HepG2 (cell line): ENCODE measurements around the gene PPP1CB. TPM values are rescaled to one million over a fixed set of nuclear protein-coding genes. Genes with fewer than 3 reads are reported as not detected.

Experiments used
- HHEX ChIP-seq: IDR thresholded peaks from 2 replicates; pipeline ENCODE4 v1.6.1; 2016; ENCODE audit warnings: control low read depth
- HNRNPH1 ChIP-seq: fragments of 200-400 bp; formaldehyde crosslinking; optimal IDR thresholded peaks from 2 replicates; pipeline ENCODE3; 2017; ENCODE audit warnings: mild to moderate bottlenecking, low read depth, low read length
- ZNF180 ChIP-seq: sonication (generic); formaldehyde crosslinking; IDR thresholded peaks from 2 replicates; pipeline ENCODE4 v1.4.0; 2020; ENCODE audit warnings: low read depth, missing genetic modification reagents, borderline replicate concordance
- ZNF432 ChIP-seq: sonication (generic); formaldehyde crosslinking; IDR thresholded peaks from 2 replicates; pipeline ENCODE4 v1.5.0; 2020; ENCODE audit warnings: missing genetic modification reagents, mild to moderate bottlenecking, borderline replicate concordance
- ZNF446 ChIP-seq: sonication (generic); formaldehyde crosslinking; IDR thresholded peaks from 2 replicates; pipeline ENCODE4 v1.5.0; 2020; ENCODE audit warnings: mild to moderate bottlenecking, missing genetic modification reagents
- polyA plus RNA-seq, 8 experiments: library from polyadenylated mRNA; depleted of rRNA in 3 of 8; stranded (reverse) in 7 of 8; unstranded in 1 of 8; fragments of >200 nt; fragmentation: Illumina TruSeq in 4 of 8; extraction: Trizol in 4 of 8; gene quantifications; 2 replicates each; pipeline versions ENCODE4 v1.2.1 to v1.2.3, GENCODE V29; 2011 to 2016; ENCODE audit warnings: low read depth in 4 of 8, missing spikeins in 1 of 8, mixed read lengths in 1 of 8; ENCODE audit not compliant: insufficient read depth in 1 of 8
- total RNA-seq, 5 experiments: library from RNA; depleted of rRNA; stranded (reverse); fragments of >200 nt; fragmentation: Illumina TruSeq; extraction: Trizol; gene quantifications; 2 replicates each; pipeline ENCODE4 v1.2.3, GENCODE V29; 2016; ENCODE audit warnings: low read depth in 1 of 5
- TF ChIP-seq, protein P1 (sequence below): sonication (generic); formaldehyde crosslinking; IDR thresholded peaks from 2 replicates; pipeline ENCODE4 v1.5.0; 2020; ENCODE audit warnings: mild to moderate bottlenecking, missing genetic modification reagents, borderline replicate concordance

The PPP1CB gene
- total and polyA plus RNA-seq, 2 of the 13 experiments (the other 11 are each of a cell fraction or from before 2014, with no cell fraction given) = 46.9 to 109 TPM

GRCh38 chr2:28707592-28707991, 44.0 kb upstream of the PPP1CB start (continued):
- TF ChIP-seq, protein P1, sequence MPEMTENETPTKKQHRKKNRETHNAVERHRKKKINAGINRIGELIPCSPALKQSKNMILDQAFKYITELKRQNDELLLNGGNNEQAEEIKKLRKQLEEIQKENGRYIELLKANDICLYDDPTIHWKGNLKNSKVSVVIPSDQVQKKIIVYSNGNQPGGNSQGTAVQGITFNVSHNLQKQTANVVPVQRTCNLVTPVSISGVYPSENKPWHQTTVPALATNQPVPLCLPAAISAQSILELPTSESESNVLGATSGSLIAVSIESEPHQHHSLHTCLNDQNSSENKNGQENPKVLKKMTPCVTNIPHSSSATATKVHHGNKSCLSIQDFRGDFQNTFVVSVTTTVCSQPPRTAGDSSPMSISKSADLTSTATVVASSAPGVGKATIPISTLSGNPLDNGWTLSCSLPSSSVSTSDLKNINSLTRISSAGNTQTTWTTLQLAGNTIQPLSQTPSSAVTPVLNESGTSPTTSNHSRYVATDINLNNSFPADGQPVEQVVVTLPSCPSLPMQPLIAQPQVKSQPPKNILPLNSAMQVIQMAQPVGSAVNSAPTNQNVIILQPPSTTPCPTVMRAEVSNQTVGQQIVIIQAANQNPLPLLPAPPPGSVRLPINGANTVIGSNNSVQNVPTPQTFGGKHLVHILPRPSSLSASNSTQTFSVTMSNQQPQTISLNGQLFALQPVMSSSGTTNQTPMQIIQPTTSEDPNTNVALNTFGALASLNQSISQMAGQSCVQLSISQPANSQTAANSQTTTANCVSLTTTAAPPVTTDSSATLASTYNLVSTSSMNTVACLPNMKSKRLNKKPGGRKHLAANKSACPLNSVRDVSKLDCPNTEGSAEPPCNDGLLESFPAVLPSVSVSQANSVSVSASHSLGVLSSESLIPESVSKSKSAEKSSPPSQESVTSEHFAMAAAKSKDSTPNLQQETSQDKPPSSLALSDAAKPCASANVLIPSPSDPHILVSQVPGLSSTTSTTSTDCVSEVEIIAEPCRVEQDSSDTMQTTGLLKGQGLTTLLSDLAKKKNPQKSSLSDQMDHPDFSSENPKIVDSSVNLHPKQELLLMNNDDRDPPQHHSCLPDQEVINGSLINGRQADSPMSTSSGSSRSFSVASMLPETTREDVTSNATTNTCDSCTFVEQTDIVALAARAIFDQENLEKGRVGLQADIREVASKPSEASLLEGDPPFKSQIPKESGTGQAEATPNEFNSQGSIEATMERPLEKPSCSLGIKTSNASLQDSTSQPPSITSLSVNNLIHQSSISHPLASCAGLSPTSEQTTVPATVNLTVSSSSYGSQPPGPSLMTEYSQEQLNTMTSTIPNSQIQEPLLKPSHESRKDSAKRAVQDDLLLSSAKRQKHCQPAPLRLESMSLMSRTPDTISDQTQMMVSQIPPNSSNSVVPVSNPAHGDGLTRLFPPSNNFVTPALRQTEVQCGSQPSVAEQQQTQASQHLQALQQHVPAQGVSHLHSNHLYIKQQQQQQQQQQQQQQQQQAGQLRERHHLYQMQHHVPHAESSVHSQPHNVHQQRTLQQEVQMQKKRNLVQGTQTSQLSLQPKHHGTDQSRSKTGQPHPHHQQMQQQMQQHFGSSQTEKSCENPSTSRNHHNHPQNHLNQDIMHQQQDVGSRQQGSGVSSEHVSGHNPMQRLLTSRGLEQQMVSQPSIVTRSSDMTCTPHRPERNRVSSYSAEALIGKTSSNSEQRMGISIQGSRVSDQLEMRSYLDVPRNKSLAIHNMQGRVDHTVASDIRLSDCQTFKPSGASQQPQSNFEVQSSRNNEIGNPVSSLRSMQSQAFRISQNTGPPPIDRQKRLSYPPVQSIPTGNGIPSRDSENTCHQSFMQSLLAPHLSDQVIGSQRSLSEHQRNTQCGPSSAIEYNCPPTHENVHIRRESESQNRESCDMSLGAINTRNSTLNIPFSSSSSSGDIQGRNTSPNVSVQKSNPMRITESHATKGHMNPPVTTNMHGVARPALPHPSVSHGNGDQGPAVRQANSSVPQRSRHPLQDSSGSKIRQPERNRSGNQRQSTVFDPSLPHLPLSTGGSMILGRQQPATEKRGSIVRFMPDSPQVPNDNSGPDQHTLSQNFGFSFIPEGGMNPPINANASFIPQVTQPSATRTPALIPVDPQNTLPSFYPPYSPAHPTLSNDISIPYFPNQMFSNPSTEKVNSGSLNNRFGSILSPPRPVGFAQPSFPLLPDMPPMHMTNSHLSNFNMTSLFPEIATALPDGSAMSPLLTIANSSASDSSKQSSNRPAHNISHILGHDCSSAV (CRISPR knock-in tag) = no peak
- no peak for TF ChIP-seq ZNF432 (CRISPR knock-in tag)
- TF ChIP-seq ZNF446 (CRISPR knock-in tag) = no peak
- TF ChIP-seq HHEX (CRISPR knock-in tag) = no peak
- no peak for TF ChIP-seq ZNF180 (CRISPR knock-in tag)
- TF ChIP-seq HNRNPH1 = no peak
